ENCODE results near the gene PARD3B.

GRCh38 chr2:205505371-205505770 is 960.1 kb downstream of the PARD3B start:
- TF ChIP-seq, protein P1, sequence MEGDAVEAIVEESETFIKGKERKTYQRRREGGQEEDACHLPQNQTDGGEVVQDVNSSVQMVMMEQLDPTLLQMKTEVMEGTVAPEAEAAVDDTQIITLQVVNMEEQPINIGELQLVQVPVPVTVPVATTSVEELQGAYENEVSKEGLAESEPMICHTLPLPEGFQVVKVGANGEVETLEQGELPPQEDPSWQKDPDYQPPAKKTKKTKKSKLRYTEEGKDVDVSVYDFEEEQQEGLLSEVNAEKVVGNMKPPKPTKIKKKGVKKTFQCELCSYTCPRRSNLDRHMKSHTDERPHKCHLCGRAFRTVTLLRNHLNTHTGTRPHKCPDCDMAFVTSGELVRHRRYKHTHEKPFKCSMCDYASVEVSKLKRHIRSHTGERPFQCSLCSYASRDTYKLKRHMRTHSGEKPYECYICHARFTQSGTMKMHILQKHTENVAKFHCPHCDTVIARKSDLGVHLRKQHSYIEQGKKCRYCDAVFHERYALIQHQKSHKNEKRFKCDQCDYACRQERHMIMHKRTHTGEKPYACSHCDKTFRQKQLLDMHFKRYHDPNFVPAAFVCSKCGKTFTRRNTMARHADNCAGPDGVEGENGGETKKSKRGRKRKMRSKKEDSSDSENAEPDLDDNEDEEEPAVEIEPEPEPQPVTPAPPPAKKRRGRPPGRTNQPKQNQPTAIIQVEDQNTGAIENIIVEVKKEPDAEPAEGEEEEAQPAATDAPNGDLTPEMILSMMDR (IDR thresholded peaks at IDR 0.05; ENCODE audit: borderline replicate concordance, extremely low read depth, low read length, poor library complexity, severe bottlenecking): no peak
- no peak for TF ChIP-seq EZH2 (IDR thresholded peaks at IDR 0.05; ENCODE audit: borderline replicate concordance, low read depth, low read length, severe bottlenecking)

Measured in DND-41 (cell line).